Skeletal muscle tissue (tissue), 4 donors: ENCODE results near the gene DNAH14. TPM values are rescaled to one million over a fixed set of nuclear protein-coding genes. Genes with fewer than 3 reads are reported as not detected.
"Not testable (repeated sequence)": the region's sequence is repeated elsewhere in the genome, so short reads cannot be mapped to it uniquely, and the experiment has no call there.

ENCODE experiments used
- H3K27ac ChIP-seq: one replicate; pipeline ENCODE4 v1.7.0; 2013; ENCODE audit warnings: mild to moderate bottlenecking, low read depth, low read length, inconsistent platforms
- H3K27me3 ChIP-seq, 3 donors: one replicate each; pipeline ENCODE4 v1.7.0; 2013; ENCODE audit warnings: low read length in 3 of 3; ENCODE audit not compliant: control insufficient read depth in 3 of 3, insufficient read depth in 3 of 3
- H3K36me3 ChIP-seq, 3 donors: one replicate each; pipeline ENCODE4 v1.7.0; 2013; ENCODE audit warnings: low read length in 3 of 3; ENCODE audit not compliant: control insufficient read depth in 3 of 3, insufficient read depth in 3 of 3
- H3K4me1 ChIP-seq, 3 donors: one replicate each; pipeline ENCODE4 v1.7.0; 2013; ENCODE audit warnings: low read length in 3 of 3, mild to moderate bottlenecking in 3 of 3; ENCODE audit not compliant: control insufficient read depth in 3 of 3, insufficient read depth in 3 of 3
- H3K4me3 ChIP-seq, 3 donors: one replicate each; pipeline ENCODE4 v1.7.0; 2013; ENCODE audit warnings: low read length in 3 of 3
- H3K9ac ChIP-seq, 3 donors: one replicate each; pipeline ENCODE4 v1.7.0; 2013; ENCODE audit warnings: low read length in 3 of 3, mild to moderate bottlenecking in 3 of 3, moderate library complexity in 2 of 3, low read depth in 1 of 3
- H3K9me3 ChIP-seq, 3 donors: one replicate each; pipeline ENCODE4 v1.7.0; 2013; ENCODE audit warnings: low read length in 3 of 3; ENCODE audit not compliant: control insufficient read depth in 3 of 3
- total RNA-seq: library from RNA; depleted of rRNA; stranded (reverse); fragments of >200 nt; gene quantifications from one replicate; pipeline ENCODE4 v1.2.3, GENCODE V29; 2014
- donor health status: Osteomylitis.

The DNAH14 gene
- total RNA-seq, 1 donor from 2014 or later = 12.5 TPM

- not testable (repeated sequence) for H3K4me1 ChIP-seq, H3K9ac ChIP-seq, H3K9me3 ChIP-seq, H3K27ac ChIP-seq, H3K36me3 ChIP-seq, H3K4me3 ChIP-seq, H3K27me3 ChIP-seq
Observed at GRCh38 chr1:225211694-225212442, 282.4 kb downstream of the DNAH14 start.

- Histone ChIP-seq H3K36me3 (no peaks in the 10 kb centered on the region), H3K9me3 (no peaks in the 10 kb centered on the region), H3K27ac (no peak overlapping the region), H3K4me3 (no peak overlapping the region), H3K27me3 (no peaks in the 10 kb centered on the region), H3K9ac (no peak overlapping the region), H3K4me1 (no peaks in the 10 kb centered on the region)
Observed at GRCh38 chr1:225224287-225224686, 294.8 kb downstream of the DNAH14 start.

- no peaks in the 10 kb centered on the region for H3K27me3 ChIP-seq
- H3K36me3 ChIP-seq = no peaks in the 10 kb centered on the region
- H3K9ac ChIP-seq = no peak overlapping the region
- no peaks in the 10 kb centered on the region for H3K9me3 ChIP-seq
- no peak overlapping the region for H3K4me3 ChIP-seq
- no peak overlapping the region for H3K27ac ChIP-seq
- no peaks in the 10 kb centered on the region for H3K4me1 ChIP-seq
Observed at GRCh38 chr1:225225681-225226080, 296.2 kb downstream of the DNAH14 start.

GRCh38 chr1:225228871-225229303 is 299.4 kb downstream of the DNAH14 start:
- Histone ChIP-seq H3K4me3 (no peak overlapping the region), H3K36me3 (no peaks in the 10 kb centered on the region), H3K4me1 (no peaks in the 10 kb centered on the region), H3K9me3 (no peaks in the 10 kb centered on the region), H3K9ac (no peak overlapping the region), H3K27me3 (no peaks in the 10 kb centered on the region), H3K27ac (no peak overlapping the region)

GRCh38 chr1:225229429-225229828 is 300.0 kb downstream of the DNAH14 start:
- not testable (repeated sequence) for H3K9me3 ChIP-seq, H3K9ac ChIP-seq, H3K4me3 ChIP-seq, H3K4me1 ChIP-seq, H3K36me3 ChIP-seq, H3K27me3 ChIP-seq, H3K27ac ChIP-seq

GRCh38 chr1:225230483-225230882 is 301.0 kb downstream of the DNAH14 start:
- H3K9me3 ChIP-seq = no peaks in the 10 kb centered on the region
- H3K27ac ChIP-seq = no peak overlapping the region
- H3K4me1 ChIP-seq = no peaks in the 10 kb centered on the region
- H3K4me3 ChIP-seq = no peak overlapping the region
- H3K9ac ChIP-seq = no peak overlapping the region
- no peaks in the 10 kb centered on the region for H3K36me3 ChIP-seq
- H3K27me3 ChIP-seq = no peaks in the 10 kb centered on the region

- H3K9me3 ChIP-seq, H3K27ac ChIP-seq, H3K36me3 ChIP-seq, H3K27me3 ChIP-seq, H3K9ac ChIP-seq, H3K4me1 ChIP-seq, H3K4me3 ChIP-seq: not testable (repeated sequence)
Observed at GRCh38 chr1:225232930-225233329, 303.5 kb downstream of the DNAH14 start.

- no peaks in the 10 kb centered on the region for H3K9me3 ChIP-seq
- H3K36me3 ChIP-seq = no peaks in the 10 kb centered on the region
- H3K27me3 ChIP-seq = no peaks in the 10 kb centered on the region
- H3K4me3 ChIP-seq = no peak overlapping the region
- H3K4me1 ChIP-seq = no peaks in the 10 kb centered on the region
- no peak overlapping the region for H3K9ac ChIP-seq
- no peak overlapping the region for H3K27ac ChIP-seq
Observed at GRCh38 chr1:225242611-225243010, 313.1 kb downstream of the DNAH14 start.

- H3K9ac ChIP-seq = no peak overlapping the region
- H3K4me1 ChIP-seq = no peaks in the 10 kb centered on the region
- no peaks in the 10 kb centered on the region for H3K9me3 ChIP-seq
- no peaks in the 10 kb centered on the region for H3K27me3 ChIP-seq
- H3K27ac ChIP-seq = no peak overlapping the region
- H3K4me3 ChIP-seq = no peak overlapping the region
- H3K36me3 ChIP-seq = no peaks in the 10 kb centered on the region
Observed at GRCh38 chr1:225250432-225250831, 321.0 kb downstream of the DNAH14 start.

- Histone ChIP-seq H3K9ac (no peak overlapping the region), H3K9me3 (no peaks in the 10 kb centered on the region), H3K4me3 (no peak overlapping the region), H3K4me1 (no peaks in the 10 kb centered on the region), H3K27ac (no peak overlapping the region), H3K36me3 (no peaks in the 10 kb centered on the region), H3K27me3 (no peaks in the 10 kb centered on the region)
Observed at GRCh38 chr1:225253173-225253572, 323.7 kb downstream of the DNAH14 start.
